SK-N-SH (cell line): ENCODE results near the gene ATP6V1D. TPM values are rescaled to one million over a fixed set of nuclear protein-coding genes. Genes with fewer than 3 reads are reported as not detected.

ENCODE experiments used
- CTCF ChIA-PET: fragments of 300-600, 350-600 bp; formaldehyde crosslinking; extraction: SDS; loops from one replicate; lab custom pipeline; 2021; lab: Yijun Ruan, JAX
- POLR2A ChIA-PET: fragments of 350-600 bp; sonication (Branson Sonifier 250); formaldehyde crosslinking; extraction: SDS; loops from one replicate; lab custom pipeline; 2020; ENCODE audit warnings: antibody characterized with exemption, inconsistent platforms; lab: Yijun Ruan, JAX
- DNase-seq: peaks from one replicate; pipeline ENCODE4 v3.0.0; 2012
- H2AFZ ChIP-seq: fragments of 200-600 bp; sonication (generic); 2 replicates; pipeline ENCODE4 v1.8.1; 2016; ENCODE audit warnings: antibody characterized with exemption, mild to moderate bottlenecking, low read depth
- H3F3A ChIP-seq: fragments of 200-600 bp; sonication (generic); replicated peaks from 2 replicates; pipeline ENCODE3; 2016; ENCODE audit warnings: antibody characterized with exemption, mild to moderate bottlenecking; ENCODE audit not compliant: insufficient read depth
- H3K27ac ChIP-seq, 2 experiments: fragments of 200-500 bp in 1 of 2; fragments of 200-600 bp in 1 of 2; sonication (Bioruptor generic) in 1 of 2; sonication (generic), shearing (Covaris generic) in 1 of 2; 2 replicates each; pipeline versions ENCODE4 v1.5.1 to v1.6.1; 2014 to 2016; ENCODE audit warnings: low read depth in 2 of 2, inconsistent platforms in 1 of 2, low read length in 1 of 2, mild to moderate bottlenecking in 1 of 2, mixed read lengths in 1 of 2
- H3K27me3 ChIP-seq: fragments of 200-600 bp; sonication (generic), shearing (Covaris generic); 2 replicates; pipeline ENCODE4 v1.6.1; 2016; ENCODE audit warnings: mixed run types; ENCODE audit not compliant: insufficient read depth
- H3K36me3 ChIP-seq, 2 experiments: fragments of 200-500 bp in 1 of 2; fragments of 200-600 bp in 1 of 2; sonication (Bioruptor generic) in 1 of 2; sonication (generic) in 1 of 2; replicated peaks in 1 of 2; 2 replicates each; pipeline versions ENCODE3 to v1.5.1; 2014 to 2016; ENCODE audit warnings: low read length in 1 of 2, mild to moderate bottlenecking in 1 of 2; ENCODE audit not compliant: insufficient read depth in 2 of 2, control insufficient read depth in 1 of 2
- H3K4me1 ChIP-seq, 2 experiments: fragments of 200-500 bp in 1 of 2; fragments of 200-600 bp in 1 of 2; sonication (Bioruptor generic) in 1 of 2; sonication (generic), shearing (Covaris generic) in 1 of 2; 2 replicates each; pipeline versions ENCODE4 v1.5.1 to v1.6.1; 2014 to 2016; ENCODE audit warnings: low read depth in 1 of 2, low read length in 1 of 2, mixed run types in 1 of 2; ENCODE audit not compliant: insufficient read depth in 2 of 2, control insufficient read depth in 1 of 2
- H3K4me2 ChIP-seq: fragments of 200-600 bp; sonication (generic), shearing (Covaris generic); 2 replicates; pipeline ENCODE4 v1.6.1; 2017; ENCODE audit warnings: mixed run types
- H3K4me3 ChIP-seq, 2 experiments: fragments of 200-500 bp in 1 of 2; fragments of 200-600 bp in 1 of 2; sonication (Bioruptor generic) in 1 of 2; sonication (generic), shearing (Covaris generic) in 1 of 2; 2 replicates each; pipeline versions ENCODE4 v1.5.1 to v1.8.1; 2014 to 2016; ENCODE audit warnings: low read depth in 2 of 2, inconsistent platforms in 1 of 2, low read length in 1 of 2, mild to moderate bottlenecking in 1 of 2, mixed read lengths in 1 of 2, moderate library complexity in 1 of 2
- H3K79me2 ChIP-seq: fragments of 200-600 bp; sonication (generic); 2 replicates; pipeline ENCODE4 v1.8.1; 2017; ENCODE audit warnings: mild to moderate bottlenecking; ENCODE audit not compliant: insufficient read depth
- H3K9ac ChIP-seq: fragments of 200-600 bp; sonication (generic); 2 replicates; pipeline ENCODE4 v1.6.1; 2017; ENCODE audit warnings: mixed run types
- H3K9me2 ChIP-seq: fragments of 200-600 bp; sonication (generic); 2 replicates; pipeline ENCODE4 v1.6.1; 2017; ENCODE audit warnings: mixed run types
- H3K9me3 ChIP-seq: fragments of 200-600 bp; sonication (generic); 2 replicates; pipeline ENCODE4 v1.6.1; 2017; ENCODE audit warnings: mixed run types, mild to moderate bottlenecking, moderate library complexity
- H4K20me1 ChIP-seq: fragments of 200-600 bp; sonication (generic); 2 replicates; pipeline ENCODE4 v1.6.1; 2017; ENCODE audit warnings: mild to moderate bottlenecking, mixed run types; ENCODE audit not compliant: insufficient read depth
- CHD2 ChIP-seq: fragments of 150-350 bp; IDR thresholded peaks from 2 replicates; pipeline ENCODE4 v1.6.1; 2018; ENCODE audit warnings: low read length; ENCODE audit not compliant: partially characterized antibody
- FOXJ3 ChIP-seq: sonication (generic); formaldehyde crosslinking; IDR thresholded peaks from 2 replicates; pipeline ENCODE4 v1.5.1; 2020; ENCODE audit warnings: mild to moderate bottlenecking, missing genetic modification reagents
- GATA2 ChIP-seq: sonication (generic); formaldehyde crosslinking; IDR thresholded peaks from 2 replicates; pipeline ENCODE4 v1.5.0; 2020; ENCODE audit warnings: mild to moderate bottlenecking, missing genetic modification reagents
- JUND ChIP-seq: IDR thresholded peaks from 2 replicates; pipeline ENCODE4 v1.4.0; 2012
- MXI1 ChIP-seq: IDR thresholded peaks from 2 replicates; pipeline ENCODE4 v1.6.1; 2012; ENCODE audit warnings: mild to moderate bottlenecking, low read depth, low read length, improper control_type of control experiment
- NFIC ChIP-seq: IDR thresholded peaks from 2 replicates; pipeline ENCODE4 v1.4.0; 2012; ENCODE audit warnings: borderline replicate concordance
- NRF1 ChIP-seq: IDR thresholded peaks from 2 replicates; pipeline ENCODE4 v1.6.1; 2012; ENCODE audit warnings: low read depth, mild to moderate bottlenecking, low read length
- POLR2AphosphoS5 ChIP-seq: IDR thresholded peaks from 2 replicates; pipeline ENCODE4 v1.6.1; 2012; ENCODE audit warnings: low read depth, low read length
- RAD21 ChIP-seq: IDR thresholded peaks from 2 replicates; pipeline ENCODE4 v1.6.1; 2012; ENCODE audit warnings: mild to moderate bottlenecking, low read length
- SIN3A ChIP-seq: IDR thresholded peaks from 2 replicates; pipeline ENCODE4 v1.6.1; 2012; ENCODE audit warnings: low read depth, mild to moderate bottlenecking, low read length, moderate library complexity, borderline replicate concordance
- TAF1 ChIP-seq: IDR thresholded peaks from 2 replicates; pipeline ENCODE4 v1.6.1; 2012; ENCODE audit warnings: low read depth, mild to moderate bottlenecking, low read length, moderate library complexity, borderline replicate concordance
- TCF12 ChIP-seq: IDR thresholded peaks from 2 replicates; pipeline ENCODE4 v1.4.0; 2012
- TEAD4 ChIP-seq: IDR thresholded peaks from 2 replicates; pipeline ENCODE4 v1.4.0; 2012; ENCODE audit warnings: mild to moderate bottlenecking, borderline replicate concordance; ENCODE audit not compliant: insufficient read depth
- WGBS: methylation state at CpG from one replicate; pipeline ENCODE4 v1.1.6; 2017; ENCODE audit warnings: low lambda C conversion rate; 5-methylcytosine and 5-hydroxymethylcytosine counted together
- polyA plus RNA-seq, 3 experiments: library from polyadenylated mRNA; depleted of rRNA; stranded (reverse); fragments of >200 nt; gene quantifications; 2 replicates each; pipeline ENCODE4 v1.2.3, GENCODE V29; 2012
- TF ChIP-seq, protein P1 (sequence below): fragments of 200-600 bp; sonication (generic); IDR thresholded peaks from 2 replicates; pipeline ENCODE4 v1.6.1; 2017; ENCODE audit warnings: antibody characterized with exemption, mild to moderate bottlenecking, moderate library complexity
- TF ChIP-seq, protein P2 (sequence below): fragments of 150-350 bp; IDR thresholded peaks from 2 replicates; pipeline ENCODE4 v1.6.1; 2016; ENCODE audit warnings: mild to moderate bottlenecking, low read depth, low read length
- TF ChIP-seq, protein P3 (sequence below): IDR thresholded peaks from 2 replicates; pipeline ENCODE4 v1.6.1; 2012; ENCODE audit warnings: mild to moderate bottlenecking, low read depth, low read length, moderate library complexity

Gene ATP6V1D
- polyA plus RNA-seq, 1 of the 3 experiments (the other 2 are of a cell fraction), result 39.2 TPM

DNA sequence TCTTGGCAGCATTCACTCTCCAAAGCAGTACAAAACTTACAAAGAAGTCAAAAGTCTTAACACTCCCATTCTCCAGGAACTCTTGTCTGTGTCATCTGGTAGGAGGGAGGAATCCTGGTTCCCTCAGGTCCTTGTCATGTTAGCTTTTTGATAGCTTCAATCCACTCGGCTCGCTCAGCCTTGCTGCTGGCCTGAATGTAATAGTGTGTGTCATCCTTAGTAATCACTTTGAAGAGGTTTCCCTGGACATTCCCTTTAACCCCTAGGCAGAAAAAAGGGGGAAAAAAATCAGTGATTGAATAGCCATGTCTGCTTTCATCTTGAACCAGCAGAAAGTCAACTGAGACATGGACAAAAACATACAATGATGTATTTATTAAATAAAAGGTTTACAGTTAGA, 27.6 kb upstream of the ATP6V1D start:
- ChIA-PET POLR2A (no interaction called here), CTCF (interaction anchor here (1.4 to 1.6 kb wide), 3 partner anchors 27 to 140 kb away, joined by 3 to 4 read pairs (median 4); partner anchors contain the start of genes ATP6V1D and EIF2S1)
- no peak overlapping the region for H2AFZ ChIP-seq
- no peak overlapping the region for H3K27ac ChIP-seq
- no peaks in the 10 kb centered on the region for H3K9me3 ChIP-seq
- TF ChIP-seq TAF1 (no peak), FOXJ3 (CRISPR knock-in tag) (no peak), TEAD4 (no peak), POLR2AphosphoS5 (no peak), CHD2 (no peak)
- TF ChIP-seq, protein P1, sequence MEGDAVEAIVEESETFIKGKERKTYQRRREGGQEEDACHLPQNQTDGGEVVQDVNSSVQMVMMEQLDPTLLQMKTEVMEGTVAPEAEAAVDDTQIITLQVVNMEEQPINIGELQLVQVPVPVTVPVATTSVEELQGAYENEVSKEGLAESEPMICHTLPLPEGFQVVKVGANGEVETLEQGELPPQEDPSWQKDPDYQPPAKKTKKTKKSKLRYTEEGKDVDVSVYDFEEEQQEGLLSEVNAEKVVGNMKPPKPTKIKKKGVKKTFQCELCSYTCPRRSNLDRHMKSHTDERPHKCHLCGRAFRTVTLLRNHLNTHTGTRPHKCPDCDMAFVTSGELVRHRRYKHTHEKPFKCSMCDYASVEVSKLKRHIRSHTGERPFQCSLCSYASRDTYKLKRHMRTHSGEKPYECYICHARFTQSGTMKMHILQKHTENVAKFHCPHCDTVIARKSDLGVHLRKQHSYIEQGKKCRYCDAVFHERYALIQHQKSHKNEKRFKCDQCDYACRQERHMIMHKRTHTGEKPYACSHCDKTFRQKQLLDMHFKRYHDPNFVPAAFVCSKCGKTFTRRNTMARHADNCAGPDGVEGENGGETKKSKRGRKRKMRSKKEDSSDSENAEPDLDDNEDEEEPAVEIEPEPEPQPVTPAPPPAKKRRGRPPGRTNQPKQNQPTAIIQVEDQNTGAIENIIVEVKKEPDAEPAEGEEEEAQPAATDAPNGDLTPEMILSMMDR, result no peak
- WGBS, result 66% methylated on average over 2 of the region's 2 CpGs
- H3K4me3 ChIP-seq, result no peak overlapping the region
- H3K27me3 ChIP-seq, result no peaks in the 10 kb centered on the region
- no peak overlapping the region for H3K4me2 ChIP-seq
- H3K9me2 ChIP-seq, result no peaks in the 10 kb centered on the region
- H4K20me1 ChIP-seq, result no peaks in the 10 kb centered on the region
- H3K36me3 ChIP-seq, result peaks cover 46 to 54% of the 10 kb centered on the region in 2 experiments
- no peaks in the 10 kb centered on the region; a peak in 1 of 4 replicates for H3K4me1 ChIP-seq
- H3K9ac ChIP-seq, result no peak overlapping the region
- H3K79me2 ChIP-seq, result no peaks in the 10 kb centered on the region
- H3F3A ChIP-seq, result peaks cover 17% of the 10 kb centered on the region
- no peak for DNase-seq

DNA sequence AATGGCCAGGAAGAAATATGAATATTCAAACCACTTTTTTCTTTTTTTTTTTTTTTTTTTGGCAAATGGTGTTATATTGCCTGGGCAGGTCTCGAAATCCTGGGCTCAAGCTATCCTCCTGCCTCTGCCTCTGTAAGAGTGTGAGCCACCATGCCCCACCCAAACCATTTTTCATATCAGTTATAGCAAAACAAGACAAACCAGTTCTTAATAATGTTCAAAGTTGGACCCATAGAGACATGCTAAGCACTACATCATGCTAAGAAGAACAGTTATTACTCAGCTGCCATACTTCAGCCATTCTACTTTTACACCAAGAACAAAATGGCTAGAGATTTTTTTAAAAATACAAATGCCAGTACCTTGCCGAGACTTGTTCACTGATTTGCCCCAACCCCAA, 26.0 kb upstream of the ATP6V1D start:
- Histone ChIP-seq H3K4me1 (no peaks in the 10 kb centered on the region; a peak in 1 of 4 replicates), H3F3A (peaks cover 17% of the 10 kb centered on the region), H3K27ac (no peak overlapping the region), H3K79me2 (no peaks in the 10 kb centered on the region), H3K27me3 (no peaks in the 10 kb centered on the region), H3K4me2 (no peak overlapping the region), H3K9me2 (no peaks in the 10 kb centered on the region), H3K36me3 (peaks cover 61 to 69% of the 10 kb centered on the region in 2 experiments), H2AFZ (no peak overlapping the region), H4K20me1 (no peaks in the 10 kb centered on the region), H3K4me3 (no peak overlapping the region), H3K9me3 (no peaks in the 10 kb centered on the region), H3K9ac (no peak overlapping the region)
- no peak for DNase-seq
- WGBS, result 100% methylated on average over 2 of the region's 2 CpGs
- ChIA-PET POLR2A (no interaction called here), CTCF (interaction anchor here (1.4 to 1.6 kb wide), 4 partner anchors 26 to 319 kb away, joined by 3 to 4 read pairs (median 4); partner anchors contain the start of genes ATP6V1D and EIF2S1)
- TF ChIP-seq GATA2, result no peak
- TF ChIP-seq JUND, result no peak

DNA sequence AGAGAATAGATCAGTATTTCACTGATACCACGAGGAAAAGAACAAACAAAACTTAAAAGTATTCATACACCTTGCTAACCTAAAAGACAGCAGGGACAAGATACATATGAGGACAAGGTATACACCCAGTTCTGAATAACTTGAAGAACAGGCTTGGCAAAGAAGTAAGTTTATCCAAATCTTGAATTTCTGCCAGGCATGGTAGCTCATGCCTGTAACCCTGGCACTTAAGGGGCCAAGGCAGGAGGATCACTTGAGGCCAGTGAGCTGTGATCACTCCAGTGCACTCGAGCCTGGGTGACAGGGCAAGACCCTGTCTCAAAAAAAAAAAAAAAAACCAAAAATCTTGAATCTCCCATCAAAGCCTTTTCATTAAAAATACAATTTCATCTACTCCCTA, 25.5 kb upstream of the ATP6V1D start:
- CTCF ChIA-PET, result interaction anchor here (1.4 kb wide), 1 partner anchor 319 kb away, joined by 4 read pairs; no protein-coding TSS in a partner anchor
- no peak for DNase-seq
- Histone ChIP-seq H3F3A (peaks cover 17% of the 10 kb centered on the region), H3K9ac (no peak overlapping the region), H3K27ac (no peak overlapping the region), H3K4me2 (no peak overlapping the region), H3K4me1 (no peaks in the 10 kb centered on the region), H3K9me2 (no peaks in the 10 kb centered on the region), H3K9me3 (no peaks in the 10 kb centered on the region), H4K20me1 (no peaks in the 10 kb centered on the region), H3K79me2 (0 out of 2 replicates have a peak, but pooled peaks cover under 1% of the 10 kb centered on the region), H2AFZ (no peak overlapping the region), H3K36me3 (peaks cover 66 to 74% of the 10 kb centered on the region in 2 experiments), H3K4me3 (no peak overlapping the region), H3K27me3 (no peaks in the 10 kb centered on the region)
- POLR2A ChIA-PET, result no interaction called here
- 97% methylated on average over 2 of the region's 2 CpGs for WGBS
- no peak for TF ChIP-seq NRF1
- TF ChIP-seq JUND, result no peak
- no peak for TF ChIP-seq TAF1
- TF ChIP-seq RAD21, result no peak
- TF ChIP-seq, protein P2, sequence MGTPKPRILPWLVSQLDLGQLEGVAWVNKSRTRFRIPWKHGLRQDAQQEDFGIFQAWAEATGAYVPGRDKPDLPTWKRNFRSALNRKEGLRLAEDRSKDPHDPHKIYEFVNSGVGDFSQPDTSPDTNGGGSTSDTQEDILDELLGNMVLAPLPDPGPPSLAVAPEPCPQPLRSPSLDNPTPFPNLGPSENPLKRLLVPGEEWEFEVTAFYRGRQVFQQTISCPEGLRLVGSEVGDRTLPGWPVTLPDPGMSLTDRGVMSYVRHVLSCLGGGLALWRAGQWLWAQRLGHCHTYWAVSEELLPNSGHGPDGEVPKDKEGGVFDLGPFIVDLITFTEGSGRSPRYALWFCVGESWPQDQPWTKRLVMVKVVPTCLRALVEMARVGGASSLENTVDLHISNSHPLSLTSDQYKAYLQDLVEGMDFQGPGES, result no peak
- TF ChIP-seq TEAD4, result no peak
- TF ChIP-seq MXI1, result no peak
- no peak for TF ChIP-seq SIN3A
- no peak for TF ChIP-seq NFIC
- TF ChIP-seq, protein P3, sequence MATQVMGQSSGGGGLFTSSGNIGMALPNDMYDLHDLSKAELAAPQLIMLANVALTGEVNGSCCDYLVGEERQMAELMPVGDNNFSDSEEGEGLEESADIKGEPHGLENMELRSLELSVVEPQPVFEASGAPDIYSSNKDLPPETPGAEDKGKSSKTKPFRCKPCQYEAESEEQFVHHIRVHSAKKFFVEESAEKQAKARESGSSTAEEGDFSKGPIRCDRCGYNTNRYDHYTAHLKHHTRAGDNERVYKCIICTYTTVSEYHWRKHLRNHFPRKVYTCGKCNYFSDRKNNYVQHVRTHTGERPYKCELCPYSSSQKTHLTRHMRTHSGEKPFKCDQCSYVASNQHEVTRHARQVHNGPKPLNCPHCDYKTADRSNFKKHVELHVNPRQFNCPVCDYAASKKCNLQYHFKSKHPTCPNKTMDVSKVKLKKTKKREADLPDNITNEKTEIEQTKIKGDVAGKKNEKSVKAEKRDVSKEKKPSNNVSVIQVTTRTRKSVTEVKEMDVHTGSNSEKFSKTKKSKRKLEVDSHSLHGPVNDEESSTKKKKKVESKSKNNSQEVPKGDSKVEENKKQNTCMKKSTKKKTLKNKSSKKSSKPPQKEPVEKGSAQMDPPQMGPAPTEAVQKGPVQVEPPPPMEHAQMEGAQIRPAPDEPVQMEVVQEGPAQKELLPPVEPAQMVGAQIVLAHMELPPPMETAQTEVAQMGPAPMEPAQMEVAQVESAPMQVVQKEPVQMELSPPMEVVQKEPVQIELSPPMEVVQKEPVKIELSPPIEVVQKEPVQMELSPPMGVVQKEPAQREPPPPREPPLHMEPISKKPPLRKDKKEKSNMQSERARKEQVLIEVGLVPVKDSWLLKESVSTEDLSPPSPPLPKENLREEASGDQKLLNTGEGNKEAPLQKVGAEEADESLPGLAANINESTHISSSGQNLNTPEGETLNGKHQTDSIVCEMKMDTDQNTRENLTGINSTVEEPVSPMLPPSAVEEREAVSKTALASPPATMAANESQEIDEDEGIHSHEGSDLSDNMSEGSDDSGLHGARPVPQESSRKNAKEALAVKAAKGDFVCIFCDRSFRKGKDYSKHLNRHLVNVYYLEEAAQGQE, result no peak
- no peak for TF ChIP-seq TCF12
- TF ChIP-seq FOXJ3 (CRISPR knock-in tag), result no peak
